ENCODE measurements around the gene GFOD2.

GFOD2 gene

DNA sequence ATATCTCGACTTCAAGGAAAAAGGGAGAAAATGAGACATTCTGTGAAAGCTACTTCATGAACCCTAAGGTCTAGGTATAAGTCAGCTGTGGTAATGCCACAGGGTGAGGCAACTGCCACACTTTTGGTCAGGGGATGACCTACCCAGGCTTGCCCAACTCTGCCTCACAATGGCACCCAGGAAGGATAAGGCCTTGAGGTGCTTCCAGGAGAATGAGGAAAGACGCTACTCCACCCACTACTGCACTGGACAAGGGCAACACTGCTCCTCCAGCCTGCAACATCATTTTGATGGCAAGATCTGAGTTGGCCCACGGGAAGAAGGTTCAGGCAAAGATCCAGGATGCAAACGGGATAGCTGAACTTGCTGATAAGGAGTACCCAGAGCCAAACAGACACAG lies 22.0 kb upstream of the GFOD2 start:
- H3K4me3 ChIP-seq (IDR thresholded peaks at IDR 0.05; ENCODE audit: insufficient read depth, low read depth, low read length): no peak overlapping the region
- no peak overlapping the region for H2AFZ ChIP-seq (ENCODE audit: low read depth)
- no peaks in the 10 kb centered on the region for H3K79me2 ChIP-seq (ENCODE audit: insufficient read depth, low read depth)
- no peak overlapping the region for H3K27ac ChIP-seq
- no peaks in the 10 kb centered on the region for H3K4me1 ChIP-seq (ENCODE audit: low read depth, poor library complexity, severe bottlenecking)
- no peaks in the 10 kb centered on the region for H3K27me3 ChIP-seq (ENCODE audit: insufficient read depth, low read depth)
- no peaks in the 10 kb centered on the region for H4K20me1 ChIP-seq (ENCODE audit: insufficient read depth)
- no peaks in the 10 kb centered on the region for H3K36me3 ChIP-seq (ENCODE audit: insufficient read depth)
- H3K4me2 ChIP-seq: no peak overlapping the region
- no peak overlapping the region for H3K9ac ChIP-seq
- TF ChIP-seq CTCF (conservative IDR thresholded peaks at IDR 0.05; ENCODE audit: low read depth, low read length): no peak

- no peaks in the 10 kb centered on the region for H3K79me2 ChIP-seq (ENCODE audit: insufficient read depth, low read depth)
- H3K4me3 ChIP-seq (IDR thresholded peaks at IDR 0.05; ENCODE audit: insufficient read depth, low read depth, low read length): no peak overlapping the region
- H3K36me3 ChIP-seq (ENCODE audit: insufficient read depth): no peaks in the 10 kb centered on the region
- no peak overlapping the region for H3K4me2 ChIP-seq
- no peaks in the 10 kb centered on the region for H4K20me1 ChIP-seq (ENCODE audit: insufficient read depth)
- H3K4me1 ChIP-seq (ENCODE audit: low read depth, poor library complexity, severe bottlenecking): no peaks in the 10 kb centered on the region
- H2AFZ ChIP-seq (ENCODE audit: low read depth): no peak overlapping the region
- no peak overlapping the region for H3K9ac ChIP-seq
- H3K27me3 ChIP-seq (ENCODE audit: insufficient read depth, low read depth): no peaks in the 10 kb centered on the region
- no peak for TF ChIP-seq CTCF (conservative IDR thresholded peaks at IDR 0.05; ENCODE audit: low read depth, low read length)
- no peak overlapping the region for H3K27ac ChIP-seq
Observed at GRCh38 chr16:67740391-67740790, 21.3 kb upstream of the GFOD2 start.

- H3K27me3 ChIP-seq (ENCODE audit: insufficient read depth, low read depth): no peaks in the 10 kb centered on the region
- H3K4me1 ChIP-seq (ENCODE audit: low read depth, poor library complexity, severe bottlenecking): no peaks in the 10 kb centered on the region
- H2AFZ ChIP-seq (ENCODE audit: low read depth): no peak overlapping the region
- H3K79me2 ChIP-seq (ENCODE audit: insufficient read depth, low read depth): no peaks in the 10 kb centered on the region
- H3K4me2 ChIP-seq: no peak overlapping the region
- no peak overlapping the region for H3K9ac ChIP-seq
- no peaks in the 10 kb centered on the region for H3K36me3 ChIP-seq (ENCODE audit: insufficient read depth)
- no peaks in the 10 kb centered on the region for H4K20me1 ChIP-seq (ENCODE audit: insufficient read depth)
- no peak overlapping the region for H3K27ac ChIP-seq
- H3K4me3 ChIP-seq (IDR thresholded peaks at IDR 0.05; ENCODE audit: insufficient read depth, low read depth, low read length): no peak overlapping the region
- no peak for TF ChIP-seq CTCF (conservative IDR thresholded peaks at IDR 0.05; ENCODE audit: low read depth, low read length)
Observed at GRCh38 chr16:67736858-67737257, 17.7 kb upstream of the GFOD2 start.

DNA sequence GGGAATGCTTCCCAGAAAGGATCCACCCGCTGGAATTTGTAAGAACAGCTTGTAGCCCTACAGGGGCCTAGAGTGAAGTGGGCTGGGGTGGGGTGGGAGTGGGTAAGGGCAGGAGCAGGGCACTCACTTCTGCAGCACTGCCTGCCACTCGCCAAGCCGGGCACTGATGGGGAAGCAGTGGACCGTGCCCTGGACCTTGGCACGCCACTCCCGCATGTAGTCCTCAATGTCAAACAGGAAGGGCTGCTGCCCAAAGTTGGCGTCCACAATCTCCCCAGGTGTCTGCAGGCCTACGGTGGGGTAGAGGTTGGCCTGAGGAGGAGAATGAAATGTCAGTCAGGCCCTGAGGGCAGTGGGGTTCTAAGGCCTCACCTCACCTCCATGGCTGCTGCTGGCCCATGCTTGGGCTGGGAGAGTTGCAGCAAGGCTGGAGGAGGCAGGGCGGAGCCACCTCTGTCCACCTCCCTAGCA lies 15.7 kb upstream of the GFOD2 start:
- H3K36me3 ChIP-seq (ENCODE audit: insufficient read depth): no peaks in the 10 kb centered on the region
- no peaks in the 10 kb centered on the region for H4K20me1 ChIP-seq (ENCODE audit: insufficient read depth)
- no peaks in the 10 kb centered on the region for H3K27me3 ChIP-seq (ENCODE audit: insufficient read depth, low read depth)
- H2AFZ ChIP-seq (ENCODE audit: low read depth): no peak overlapping the region
- no peak overlapping the region for H3K4me3 ChIP-seq (IDR thresholded peaks at IDR 0.05; ENCODE audit: insufficient read depth, low read depth, low read length)
- no peaks in the 10 kb centered on the region for H3K79me2 ChIP-seq (ENCODE audit: insufficient read depth, low read depth)
- no peak overlapping the region for H3K4me2 ChIP-seq
- H3K9ac ChIP-seq: no peak overlapping the region
- no peaks in the 10 kb centered on the region for H3K4me1 ChIP-seq (ENCODE audit: low read depth, poor library complexity, severe bottlenecking)
- H3K27ac ChIP-seq: no peak overlapping the region
- no peak for TF ChIP-seq CTCF (conservative IDR thresholded peaks at IDR 0.05; ENCODE audit: low read depth, low read length)

Measured in KMS-11 (cell line).